Hippocampal formation (tissue), 2 donors: ENCODE data around the gene ESYT3.
"Not testable (repeated sequence)": the region's sequence is repeated elsewhere in the genome, so short reads cannot be mapped to it uniquely, and the experiment has no call there.

Source experiments
- DNase-seq, 2 donors: peaks; one replicate each; lab custom pipeline; 2025; lab: John Stamatoyannopoulos, UW

The ESYT3 gene

GRCh38 chr3:138461896-138462295 lies 27.5 kb downstream of the ESYT3 start:
- DNase-seq: no peak

DNA sequence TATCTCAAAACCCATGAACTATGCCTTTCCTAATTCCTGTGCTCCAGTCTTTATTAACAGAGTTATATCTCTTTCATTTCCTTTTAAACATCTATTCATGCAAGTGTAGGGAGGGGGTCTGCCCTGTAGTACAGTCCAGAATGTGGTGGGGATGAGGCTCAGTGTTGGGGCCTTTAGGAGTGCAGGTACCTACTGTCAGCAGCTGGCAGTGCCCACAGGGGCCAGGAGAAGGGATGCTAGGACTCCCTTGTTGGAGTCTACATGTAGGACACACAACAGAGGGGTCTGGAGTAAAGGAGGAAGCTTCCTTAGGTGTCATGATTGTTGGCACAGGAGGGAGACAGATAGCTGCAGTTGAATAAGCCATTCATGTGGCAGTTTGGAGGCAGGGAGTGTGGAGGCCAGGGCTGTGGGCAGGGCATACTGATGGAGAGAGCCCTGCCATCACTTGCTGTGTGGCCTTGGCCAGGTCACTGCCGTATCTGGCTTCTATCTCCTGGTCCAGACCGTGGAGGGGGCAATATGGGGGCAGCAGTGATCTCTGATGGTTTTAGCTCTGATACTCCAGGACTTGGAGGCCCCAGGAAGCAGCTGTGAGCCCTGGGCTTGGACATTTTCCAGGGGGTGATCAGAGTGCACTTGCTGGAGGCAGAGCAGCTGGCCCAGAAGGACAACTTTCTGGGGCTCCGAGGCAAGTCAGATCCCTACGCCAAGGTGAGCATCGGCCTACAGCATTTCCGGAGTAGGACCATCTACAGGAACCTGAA lies 29.5 kb downstream of the ESYT3 start:
- no peak for DNase-seq

DNA sequence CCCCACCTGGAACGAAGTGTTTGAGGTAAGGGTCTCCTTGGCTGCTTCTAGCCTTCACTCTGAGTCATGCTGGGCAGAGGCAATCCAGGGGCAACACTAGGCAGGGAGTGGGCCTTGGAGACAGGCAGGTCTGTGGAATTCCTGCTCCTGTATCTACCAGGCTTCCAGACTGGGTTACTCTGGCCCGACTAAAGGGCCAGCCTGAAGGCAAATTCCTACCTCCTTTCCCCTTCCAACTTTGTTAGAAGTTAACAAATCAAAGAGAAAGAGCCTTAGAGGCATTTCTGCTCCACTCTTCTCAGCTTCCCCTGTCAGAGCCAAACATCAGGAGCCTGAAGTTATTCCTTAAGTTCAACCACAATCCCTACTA lies 30.1 kb downstream of the ESYT3 start:
- DNase-seq: no peak

GRCh38 chr3:138465451-138465850 lies 31.0 kb downstream of the ESYT3 start:
- no peak for DNase-seq

DNA sequence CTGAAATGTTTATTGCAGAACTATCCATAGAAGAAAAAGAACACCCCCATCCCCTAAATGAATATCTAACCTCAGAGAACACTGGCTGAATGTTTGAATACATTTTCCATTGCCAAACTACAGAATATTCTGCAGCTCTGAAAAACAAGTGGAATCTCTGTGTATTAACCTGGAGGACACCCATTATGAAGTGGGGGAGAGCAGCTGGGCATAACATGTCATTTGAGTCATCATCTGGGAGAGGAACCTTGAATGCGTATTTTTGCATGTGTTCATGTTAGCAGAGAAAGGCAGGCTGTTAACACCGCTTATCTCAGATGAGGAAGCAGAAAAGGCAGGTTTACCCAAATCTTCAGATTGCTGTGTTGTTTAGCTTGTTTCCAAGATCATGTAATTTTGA lies 31.5 kb downstream of the ESYT3 start:
- no peak for DNase-seq

GRCh38 chr3:138467931-138468330 lies 33.5 kb downstream of the ESYT3 start:
- no peak for DNase-seq

GRCh38 chr3:138468451-138468850 lies 34.0 kb downstream of the ESYT3 start:
- DNase-seq: no peak

DNA sequence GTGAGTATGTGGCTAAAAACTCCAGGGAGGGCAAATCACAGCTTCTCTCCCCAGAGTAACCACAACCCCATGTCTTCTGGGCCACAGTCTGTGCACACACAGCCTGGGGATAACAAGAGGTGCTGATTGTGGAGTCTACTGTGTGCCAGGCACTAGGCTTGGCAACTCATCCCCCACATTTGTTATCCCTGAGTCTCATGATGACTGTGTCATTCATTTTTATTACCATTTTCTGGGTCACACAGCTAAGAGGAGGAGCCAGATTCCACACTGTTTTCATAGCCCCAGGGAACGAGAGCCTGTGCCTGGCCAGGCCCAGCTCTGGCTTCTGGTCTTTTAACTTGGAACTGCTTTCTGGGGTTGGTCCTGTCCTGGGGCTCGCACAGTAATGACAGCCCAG lies 34.5 kb downstream of the ESYT3 start:
- no peak for DNase-seq

- no peak for DNase-seq
Measured at GRCh38 chr3:138469874-138470273, 35.5 kb downstream of the ESYT3 start.

DNA sequence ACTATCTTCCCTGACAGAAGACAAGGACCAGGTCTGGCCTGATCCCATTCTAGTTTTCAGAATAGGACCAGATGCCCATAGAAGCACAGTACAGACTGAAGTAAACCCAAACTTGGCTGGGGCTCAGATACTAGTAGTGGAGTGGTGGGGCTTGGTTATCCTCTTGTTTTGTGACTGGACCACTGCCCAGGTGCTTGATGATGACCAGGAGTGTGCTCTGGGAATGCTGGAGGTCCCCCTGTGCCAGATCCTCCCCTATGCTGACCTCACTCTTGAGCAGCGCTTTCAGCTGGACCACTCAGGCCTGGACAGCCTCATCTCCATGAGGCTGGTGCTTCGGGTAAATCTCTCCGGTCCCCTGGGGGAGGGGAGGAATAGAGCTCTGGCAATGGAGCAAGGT lies 36.3 kb downstream of the ESYT3 start:
- DNase-seq: no peak

DNA sequence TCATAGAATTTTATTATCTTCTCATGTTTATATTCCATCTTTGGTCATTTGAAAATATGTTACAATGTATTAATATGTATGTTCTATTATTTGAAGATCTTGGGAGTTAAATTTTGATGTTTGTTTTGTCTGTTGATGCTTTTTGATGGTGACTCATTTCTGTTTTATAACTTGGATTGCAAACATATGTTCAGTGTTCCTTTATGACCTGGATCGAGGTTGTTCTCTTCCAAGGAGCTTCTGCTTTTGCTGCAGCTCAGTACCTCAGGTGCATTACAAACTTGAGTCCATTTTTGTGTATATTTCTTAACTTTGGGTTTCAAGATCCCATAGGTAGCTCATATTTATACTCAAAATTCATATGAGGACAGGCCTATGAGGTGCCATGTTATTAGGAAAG lies 37.1 kb downstream of the ESYT3 start:
- no peak for DNase-seq

DNA sequence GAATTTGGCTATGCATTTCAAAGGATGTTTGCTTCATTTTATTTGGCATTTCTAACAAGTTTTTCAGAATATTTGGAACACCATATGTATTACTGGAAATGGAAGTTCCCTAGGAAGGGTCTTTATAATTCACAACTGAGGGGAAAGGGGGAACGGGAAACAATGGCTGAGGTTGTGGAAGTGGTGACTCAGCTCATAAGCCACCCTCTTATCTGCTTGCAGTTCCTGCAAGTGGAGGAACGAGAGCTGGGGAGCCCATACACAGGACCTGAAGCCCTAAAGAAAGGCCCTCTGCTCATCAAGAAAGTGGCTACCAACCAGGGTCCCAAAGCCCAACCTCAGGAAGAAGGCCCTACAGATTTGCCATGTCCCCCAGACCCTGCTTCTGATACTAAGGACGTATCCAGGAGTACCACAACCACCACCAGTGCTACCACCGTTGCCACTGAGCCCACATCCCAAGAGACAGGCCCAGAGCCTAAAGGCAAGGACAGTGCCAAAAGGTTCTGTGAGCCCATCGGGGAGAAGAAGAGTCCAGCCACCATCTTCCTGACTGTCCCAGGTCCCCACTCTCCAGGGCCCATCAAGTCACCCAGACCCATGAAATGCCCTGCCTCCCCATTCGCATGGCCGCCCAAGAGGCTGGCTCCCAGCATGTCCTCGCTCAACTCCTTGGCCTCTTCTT lies 37.9 kb downstream of the ESYT3 start:
- no peak for DNase-seq

- DNase-seq: no peak
Measured at GRCh38 chr3:138473391-138473790, 39.0 kb downstream of the ESYT3 start.

DNA sequence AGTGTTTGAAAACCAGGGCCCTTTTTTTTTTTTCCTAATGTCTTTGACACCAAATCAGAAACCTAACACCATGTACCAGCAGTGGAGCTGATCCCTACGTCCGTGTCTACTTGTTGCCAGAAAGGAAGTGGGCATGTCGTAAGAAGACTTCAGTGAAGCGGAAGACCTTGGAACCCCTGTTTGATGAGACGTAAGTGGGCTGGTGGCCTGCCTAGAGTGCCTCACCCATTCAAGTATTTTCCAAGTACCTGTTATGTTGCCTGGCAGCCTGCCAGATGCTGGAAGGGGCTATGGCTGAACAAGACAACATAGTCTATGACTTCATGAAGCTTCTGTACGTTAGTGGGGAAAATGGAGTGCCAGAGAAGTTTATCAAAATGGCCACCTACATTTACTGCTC lies 39.7 kb downstream of the ESYT3 start:
- no peak for DNase-seq

DNA sequence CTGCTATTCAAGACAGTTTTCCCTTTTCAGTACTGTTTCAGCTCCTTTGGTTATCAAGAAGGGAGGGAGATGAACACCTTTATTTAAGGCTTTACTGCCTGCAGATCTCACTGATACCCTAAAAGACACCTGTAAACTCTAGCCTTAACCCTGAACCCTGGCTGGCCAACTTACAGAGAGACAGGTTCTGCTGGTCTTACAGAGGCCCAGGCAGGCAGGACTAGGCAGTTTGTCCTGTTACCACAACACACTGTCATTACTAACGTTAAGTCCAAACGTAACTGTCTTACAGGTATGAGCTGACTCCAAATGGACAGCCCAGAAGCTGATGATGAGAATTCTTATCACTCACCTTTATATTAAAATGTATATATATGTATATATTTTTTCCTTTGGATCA lies 42.1 kb downstream of the ESYT3 start:
- no peak for DNase-seq

DNA sequence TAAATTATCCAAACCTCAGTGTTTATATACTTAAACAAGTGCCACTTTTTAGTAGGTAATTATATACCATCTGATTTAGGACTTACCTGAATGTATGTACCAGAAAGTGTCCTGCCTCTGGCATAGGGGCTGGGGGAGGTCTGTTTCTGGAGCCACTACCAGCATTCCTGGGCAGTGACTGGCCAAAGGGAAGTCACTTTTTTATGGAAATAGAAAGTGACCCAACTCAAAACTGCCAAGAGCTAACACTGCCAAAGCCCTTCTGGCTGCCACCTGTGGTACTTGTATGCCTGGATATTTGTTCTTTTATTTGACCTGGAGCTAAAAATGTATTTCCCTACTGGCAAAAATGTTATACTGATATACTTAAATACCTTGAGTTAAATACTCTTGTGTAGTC lies 42.7 kb downstream of the ESYT3 start:
- no peak for DNase-seq

DNA sequence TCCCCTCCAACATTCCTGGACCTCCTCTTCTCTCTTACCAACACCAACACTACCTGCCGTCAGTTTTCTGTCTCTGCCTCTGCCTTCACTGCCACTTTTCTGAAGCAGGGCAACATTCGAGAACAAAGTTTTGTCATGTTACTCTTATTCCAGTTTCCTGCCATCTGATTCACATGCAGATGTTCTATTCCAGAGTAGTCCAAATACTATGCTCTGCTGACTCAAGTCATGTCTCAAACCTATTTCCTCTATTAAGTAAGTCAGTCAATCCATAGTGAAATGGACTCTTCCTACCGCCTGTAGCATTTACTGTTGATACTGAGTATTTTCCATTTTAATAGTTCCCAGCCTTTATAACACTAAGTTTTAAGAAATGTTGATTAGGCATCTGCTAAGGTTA lies 43.4 kb downstream of the ESYT3 start:
- DNase-seq: no peak

GRCh38 chr3:138479438-138479863 lies 45.0 kb downstream of the ESYT3 start:
- no peak for DNase-seq

DNA sequence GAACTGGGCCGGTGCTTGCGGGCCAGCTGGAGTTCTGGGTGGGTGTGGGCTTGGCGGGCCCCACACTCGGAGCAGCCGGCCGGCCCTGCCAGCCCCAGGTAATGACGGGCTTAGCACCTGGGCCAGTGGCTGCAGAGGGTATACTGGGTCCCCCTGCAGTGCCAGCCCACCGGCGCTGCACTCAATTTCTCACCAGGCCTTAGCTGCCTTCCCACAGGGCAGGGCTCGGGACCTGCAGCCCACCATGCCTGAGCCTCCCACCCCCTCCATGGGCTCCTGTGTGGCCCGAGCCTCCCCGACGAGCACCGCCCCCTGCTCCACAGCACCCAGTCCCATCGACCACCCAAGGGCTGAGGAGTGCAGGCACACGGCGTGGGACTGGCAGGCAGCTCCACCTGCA lies 50.3 kb downstream of the ESYT3 start:
- not testable (repeated sequence) for DNase-seq

DNA sequence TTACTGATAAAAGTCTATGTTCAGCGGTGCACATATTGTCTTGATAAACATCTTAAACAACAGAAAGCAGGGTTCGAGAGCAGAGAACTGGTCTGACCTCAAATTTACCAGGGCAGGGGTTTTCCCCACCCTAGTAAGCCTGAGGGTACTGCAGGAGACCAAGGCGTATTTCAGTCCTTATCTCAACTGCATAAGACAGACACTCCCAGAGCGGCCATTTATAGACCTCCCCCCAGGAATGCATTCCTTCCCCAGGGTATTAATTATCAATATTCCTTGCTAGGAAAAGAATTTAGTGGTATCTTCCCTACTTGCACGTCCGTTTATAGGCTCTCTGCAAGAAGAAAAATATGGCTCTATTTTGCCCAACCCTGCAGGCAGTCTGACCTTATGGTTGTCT lies 52.2 kb downstream of the ESYT3 start:
- not testable (repeated sequence) for DNase-seq

DNA sequence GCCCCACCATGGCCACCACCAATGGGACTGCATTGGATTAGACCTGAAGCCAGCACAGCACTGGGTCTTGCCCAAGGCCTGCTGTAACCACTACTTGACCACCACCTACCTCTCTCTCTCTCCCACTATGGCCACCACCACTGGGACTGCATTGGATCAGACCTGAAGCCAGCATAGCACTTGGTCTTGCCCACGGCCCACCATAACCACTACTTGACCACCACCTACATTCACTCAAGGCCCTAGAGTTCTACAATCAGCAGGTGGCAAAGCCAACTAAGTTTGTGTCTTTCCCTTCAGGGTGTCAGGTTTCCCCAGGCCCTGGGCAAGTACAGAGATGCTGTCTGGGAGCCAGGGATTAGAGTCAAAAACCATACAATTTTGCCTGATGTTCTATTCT lies 57.6 kb downstream of the ESYT3 start:
- no peak for DNase-seq

GRCh38 chr3:138492980-138493675 lies 58.7 kb downstream of the ESYT3 start:
- DNase-seq: no peak
